A549 treated with ZK216348 at 1 μM for 4 hours (cell line): ENCODE data around the gene TBC1D5. TPM values are rescaled to one million over a fixed set of nuclear protein-coding genes. Genes with fewer than 3 reads are reported as not detected.

Experiments used
- total RNA-seq: library from RNA; stranded (reverse); fragments of 200-300 nt; extraction: Qiagen RNA extraction; gene quantifications from 5 replicates; pipeline ENCODE4 v1.2.3, GENCODE V29; 2022; ENCODE audit warnings: low read depth

TBC1D5 gene
- total RNA-seq, result 11.1 to 16.9 TPM (median 15.9 TPM) in 5 replicates

GRCh38 chr3:17742102-17742879 lies at the start of gene TBC1D5:
Gene TBC1D5 (minus strand): TSS chr3:17742631. CDS start chr3:17508570, 234,061 bp downstream.

